ENCODE data around the gene MAL. TPM values are rescaled to one million over a fixed set of nuclear protein-coding genes. Genes with fewer than 3 reads are reported as not detected.

The MAL gene
- total RNA-seq, 1 donor from 2014 or later: not detected

- no peak for TF ChIP-seq CTCF (IDR thresholded peaks at IDR 0.05)
- no peak overlapping the region for H3K4me3 Mint-ChIP-seq (ENCODE audit: unreplicated experiment)
- H3K9me3 Mint-ChIP-seq (ENCODE audit: unreplicated experiment): no peaks in the 10 kb centered on the region
- no peak overlapping the region for H3K27ac Mint-ChIP-seq (ENCODE audit: unreplicated experiment)
- peaks cover 2% of the 10 kb centered on the region for H3K4me1 Mint-ChIP-seq (ENCODE audit: unreplicated experiment)
- DNase-seq (ENCODE audit: extremely low spot score, unreplicated experiment): no peak
- peaks cover 7% of the 10 kb centered on the region for H3K27me3 Mint-ChIP-seq (ENCODE audit: unreplicated experiment)
- H3K36me3 Mint-ChIP-seq (ENCODE audit: unreplicated experiment): no peaks in the 10 kb centered on the region
Measured at GRCh38 chr2:95009412-95009811, 16.1 kb upstream of the MAL start.

- H3K36me3 Mint-ChIP-seq (ENCODE audit: unreplicated experiment): no peaks in the 10 kb centered on the region
- H3K4me1 Mint-ChIP-seq (ENCODE audit: unreplicated experiment): no peaks in the 10 kb centered on the region
- H3K9me3 Mint-ChIP-seq (ENCODE audit: unreplicated experiment): no peaks in the 10 kb centered on the region
- no peak overlapping the region for H3K27ac Mint-ChIP-seq (ENCODE audit: unreplicated experiment)
- DNase-seq (ENCODE audit: extremely low spot score, unreplicated experiment): no peak
- no peak for TF ChIP-seq CTCF (IDR thresholded peaks at IDR 0.05)
- peaks cover 4% of the 10 kb centered on the region for H3K27me3 Mint-ChIP-seq (ENCODE audit: unreplicated experiment)
- no peak overlapping the region for H3K4me3 Mint-ChIP-seq (ENCODE audit: unreplicated experiment)
Measured at GRCh38 chr2:95010126-95010525, 15.4 kb upstream of the MAL start.

- TF ChIP-seq CTCF (IDR thresholded peaks at IDR 0.05): no peak
- H3K27ac Mint-ChIP-seq (ENCODE audit: unreplicated experiment): no peak overlapping the region
- H3K9me3 Mint-ChIP-seq (ENCODE audit: unreplicated experiment): no peaks in the 10 kb centered on the region
- DNase-seq (ENCODE audit: extremely low spot score, unreplicated experiment): no peak
- H3K27me3 Mint-ChIP-seq (ENCODE audit: unreplicated experiment): peaks cover 4% of the 10 kb centered on the region
- H3K4me3 Mint-ChIP-seq (ENCODE audit: unreplicated experiment): no peak overlapping the region
- no peaks in the 10 kb centered on the region for H3K4me1 Mint-ChIP-seq (ENCODE audit: unreplicated experiment)
- no peaks in the 10 kb centered on the region for H3K36me3 Mint-ChIP-seq (ENCODE audit: unreplicated experiment)
Measured at GRCh38 chr2:95010718-95011117, 14.8 kb upstream of the MAL start.

- no peak for DNase-seq (ENCODE audit: extremely low spot score, unreplicated experiment)
- H3K36me3 Mint-ChIP-seq (ENCODE audit: unreplicated experiment): no peaks in the 10 kb centered on the region
- TF ChIP-seq CTCF (IDR thresholded peaks at IDR 0.05): no peak
- peaks cover 10% of the 10 kb centered on the region for H3K27me3 Mint-ChIP-seq (ENCODE audit: unreplicated experiment)
- no peaks in the 10 kb centered on the region for H3K9me3 Mint-ChIP-seq (ENCODE audit: unreplicated experiment)
- H3K27ac Mint-ChIP-seq (ENCODE audit: unreplicated experiment): no peak overlapping the region
- no peaks in the 10 kb centered on the region for H3K4me1 Mint-ChIP-seq (ENCODE audit: unreplicated experiment)
- H3K4me3 Mint-ChIP-seq (ENCODE audit: unreplicated experiment): no peak overlapping the region
Measured at GRCh38 chr2:95012881-95013550, 12.5 kb upstream of the MAL start.

GRCh38 chr2:95013726-95014125, 11.8 kb upstream of the MAL start:
- H3K4me1 Mint-ChIP-seq (ENCODE audit: unreplicated experiment): no peaks in the 10 kb centered on the region
- no peak overlapping the region for H3K27ac Mint-ChIP-seq (ENCODE audit: unreplicated experiment)
- no peaks in the 10 kb centered on the region for H3K36me3 Mint-ChIP-seq (ENCODE audit: unreplicated experiment)
- TF ChIP-seq CTCF (IDR thresholded peaks at IDR 0.05): no peak
- H3K27me3 Mint-ChIP-seq (ENCODE audit: unreplicated experiment): peaks cover 12% of the 10 kb centered on the region
- H3K4me3 Mint-ChIP-seq (ENCODE audit: unreplicated experiment): no peak overlapping the region
- H3K9me3 Mint-ChIP-seq (ENCODE audit: unreplicated experiment): no peaks in the 10 kb centered on the region
- DNase-seq (ENCODE audit: extremely low spot score, unreplicated experiment): no peak

Measured in osteocyte (in vitro differentiated cells).